KBM-7 (cell line): ENCODE results near the gene JARID2.

Experiments
- DNase-seq: peaks from one replicate; pipeline ENCODE4 v3.0.0-alpha.2; 2015
- in situ Hi-C: fragments of 300-500 bp; cut with MboI; formaldehyde crosslinking; loops from 2 replicates; pipeline ENCODE4 v1.14.3; 2020; ENCODE audit warnings: low sequenced_read_pairs, low pct_unique_long_range_greater_than_20kb, mixed read lengths

JARID2 gene

GRCh38 chr6:15361197-15361596, 115.3 kb downstream of the JARID2 start:
- no peak for DNase-seq
- in situ Hi-C loops, result no loop called here

DNA sequence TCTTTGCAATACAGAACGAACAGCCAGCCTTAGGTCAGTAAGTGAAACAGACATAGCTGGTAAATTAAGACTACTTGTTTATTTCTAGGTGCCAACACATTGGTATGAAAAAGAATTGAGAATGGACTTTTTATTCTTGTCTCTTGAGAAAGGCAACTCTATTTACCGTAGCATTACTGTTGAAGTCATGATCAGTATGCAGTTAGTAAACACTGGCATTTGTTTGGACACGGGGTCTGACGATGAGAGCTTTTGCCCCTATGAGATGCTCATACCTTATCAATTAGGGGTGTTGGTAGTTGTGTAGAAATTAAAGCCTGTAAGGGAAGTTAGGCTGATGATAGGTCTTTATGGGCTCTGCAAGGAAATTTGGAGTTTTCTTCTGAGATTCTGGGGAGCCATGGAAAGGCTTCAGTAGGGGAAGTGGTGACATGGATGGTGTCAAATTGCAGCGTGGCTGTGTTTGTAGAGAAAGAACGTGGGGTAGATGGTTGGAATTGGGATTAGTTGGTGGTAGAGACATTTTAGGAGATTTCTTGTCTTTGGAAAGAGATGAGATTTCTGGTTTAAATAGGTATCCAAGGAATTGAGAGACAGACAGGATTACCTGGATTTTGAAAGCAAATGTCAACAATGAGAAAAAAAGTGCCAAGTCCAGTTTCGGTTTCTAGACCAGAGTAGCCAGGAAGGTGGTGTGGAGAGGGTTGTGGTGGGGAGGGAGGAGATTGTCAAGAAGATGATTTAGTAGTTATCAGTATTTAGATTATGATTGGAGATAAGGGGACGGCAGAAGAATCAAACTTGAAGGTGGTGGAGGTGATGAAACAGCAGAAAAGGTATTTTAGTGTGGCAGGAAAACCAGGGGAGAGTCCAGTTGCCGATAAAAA, 116.6 kb downstream of the JARID2 start:
- DNase-seq, result peak; percentile 47
- in situ Hi-C loops, result no loop called here

GRCh38 chr6:15363164-15363522, 117.3 kb downstream of the JARID2 start:
- in situ Hi-C loops, result no loop called here
- no peak for DNase-seq

DNA sequence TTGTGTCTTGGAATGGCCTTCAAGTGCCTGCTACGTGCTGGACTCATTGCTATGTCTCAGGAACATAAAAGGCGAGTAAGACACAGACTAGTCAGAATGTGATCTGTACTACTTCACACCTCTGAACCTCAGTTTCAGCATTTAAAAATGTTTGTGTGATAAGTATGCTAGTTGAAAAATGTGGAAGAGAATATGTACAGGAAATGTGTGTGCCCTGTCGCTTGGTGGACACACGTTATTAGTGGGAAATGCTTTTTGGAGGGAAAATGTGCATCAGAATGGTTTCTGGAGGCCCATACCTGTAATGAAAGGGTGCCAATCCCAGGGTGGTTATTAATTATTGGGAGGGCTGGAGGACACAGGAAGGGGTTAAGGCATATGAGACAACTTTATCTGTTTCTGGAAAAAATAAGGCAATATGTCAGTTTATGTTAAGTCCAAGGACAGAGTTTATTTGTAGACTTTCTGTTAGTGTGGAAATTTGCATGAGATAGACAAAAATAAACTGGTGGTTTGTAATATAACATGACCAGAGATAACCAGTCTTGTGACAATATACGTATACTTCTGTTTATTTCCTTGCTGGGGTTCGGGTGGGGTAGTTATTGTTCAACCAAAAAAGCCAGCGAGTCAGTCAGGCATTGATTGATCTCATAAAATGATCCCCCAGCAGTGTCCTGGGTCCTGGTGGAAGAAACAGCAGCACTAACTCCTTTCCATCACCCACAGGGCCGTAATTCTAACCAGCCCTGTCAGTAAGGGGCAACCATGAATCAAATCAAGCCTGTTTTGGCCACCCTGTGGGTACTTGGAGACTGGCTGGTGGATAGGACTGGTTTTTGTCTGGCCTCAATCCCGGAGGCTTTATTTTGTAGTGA, 117.9 kb downstream of the JARID2 start:
- DNase-seq, result no peak
- in situ Hi-C loops, result no loop called here

GRCh38 chr6:15364401-15365037, 118.7 kb downstream of the JARID2 start:
- no peak for DNase-seq
- in situ Hi-C loops, result no loop called here

GRCh38 chr6:15365273-15365687, 119.4 kb downstream of the JARID2 start:
- DNase-seq, result peak; percentile 88
- in situ Hi-C loops, result no loop called here

DNA sequence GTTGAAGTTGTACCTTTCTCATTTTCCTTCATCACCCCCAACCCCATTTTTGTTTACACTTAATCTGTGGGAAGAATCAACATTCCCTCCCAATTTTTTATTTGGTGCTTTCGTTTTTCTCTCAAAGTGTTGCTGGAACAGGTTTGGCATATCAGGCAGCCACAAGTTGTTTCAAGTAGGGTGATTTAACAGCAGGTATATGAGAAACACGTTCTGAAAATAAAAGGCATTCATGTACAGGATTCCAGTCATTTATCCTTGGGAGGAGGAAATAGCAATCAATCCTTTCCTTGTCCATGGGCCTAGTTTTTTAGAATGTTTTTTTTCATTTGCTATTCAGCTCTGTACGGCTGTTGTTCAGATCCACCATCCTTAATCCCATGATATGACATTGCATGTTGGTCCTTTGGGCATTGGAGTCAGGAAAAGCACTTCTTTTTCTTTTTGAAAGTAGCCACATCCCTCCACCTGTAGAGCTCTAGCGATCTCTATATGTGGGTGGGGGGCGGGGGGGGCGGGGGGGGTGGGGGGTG, 120.2 kb downstream of the JARID2 start:
- DNase-seq, result no peak
- in situ Hi-C loops, result no loop called here

DNA sequence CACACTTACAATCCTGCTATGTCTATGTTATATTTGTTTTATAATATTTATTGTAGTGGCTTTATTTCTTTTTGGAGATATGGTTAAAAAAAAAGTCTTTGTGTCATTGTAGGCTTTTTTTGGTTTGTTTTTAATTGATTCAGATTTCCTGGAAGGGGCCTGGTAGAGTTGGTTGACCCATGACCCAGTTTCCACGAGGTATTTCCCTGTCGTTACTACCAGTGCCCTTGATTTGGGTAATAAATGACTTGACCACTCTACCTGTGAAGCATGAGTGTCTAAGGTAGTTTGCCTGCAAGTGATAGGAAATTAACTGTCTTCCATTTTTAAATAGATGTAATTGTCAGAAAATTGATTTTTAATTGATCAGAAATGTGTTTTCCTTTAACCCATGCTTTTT, 121.0 kb downstream of the JARID2 start:
- no peak for DNase-seq
- in situ Hi-C loops, result no loop called here

DNA sequence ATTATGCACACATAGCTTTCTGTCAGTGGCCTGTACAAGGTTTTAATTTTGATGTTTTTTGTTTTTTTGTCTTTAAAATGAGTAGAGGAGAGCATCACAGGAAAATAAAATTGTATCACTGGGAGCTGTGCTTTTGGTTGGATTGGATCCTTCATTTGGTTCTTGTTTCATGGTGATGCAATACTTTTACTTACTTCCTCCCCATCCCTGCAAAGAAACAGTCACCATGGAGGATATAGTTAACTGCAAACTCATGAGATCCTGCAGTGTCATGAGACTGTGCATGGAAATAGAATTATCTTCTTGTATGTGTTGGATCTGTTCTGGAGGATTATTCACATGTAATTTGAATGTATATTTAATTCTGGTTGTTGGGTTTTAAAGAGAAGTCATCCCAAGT, 122.3 kb downstream of the JARID2 start:
- in situ Hi-C loops, result no loop called here
- DNase-seq, result peak; percentile 54

GRCh38 chr6:15368873-15369272, 123.0 kb downstream of the JARID2 start:
- DNase-seq, result no peak
- in situ Hi-C loops, result no loop called here

DNA sequence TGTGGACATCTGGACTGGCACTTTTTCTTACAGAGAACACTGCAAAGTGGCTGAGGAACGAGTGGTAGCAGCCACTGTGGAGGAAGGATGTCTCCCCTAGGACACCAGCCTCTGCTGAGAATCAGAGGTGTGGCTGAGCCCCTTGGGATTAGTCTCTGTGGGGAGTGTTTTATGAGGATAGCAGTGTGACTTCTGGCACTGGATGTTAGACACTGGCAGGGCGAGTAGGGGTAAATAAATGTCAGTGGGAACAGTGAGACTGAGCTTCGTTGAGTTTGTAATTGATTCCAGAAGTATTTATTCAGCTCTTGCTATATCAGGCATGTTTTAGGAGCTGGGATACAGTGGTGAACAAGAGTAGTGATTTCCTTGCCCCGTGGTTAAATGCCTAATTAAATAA, 124.0 kb downstream of the JARID2 start:
- DNase-seq, result no peak
- in situ Hi-C loops, result no loop called here

- in situ Hi-C loops, result no loop called here
- DNase-seq, result no peak
Observed at GRCh38 chr6:15370733-15371671, 125.1 kb downstream of the JARID2 start.

DNA sequence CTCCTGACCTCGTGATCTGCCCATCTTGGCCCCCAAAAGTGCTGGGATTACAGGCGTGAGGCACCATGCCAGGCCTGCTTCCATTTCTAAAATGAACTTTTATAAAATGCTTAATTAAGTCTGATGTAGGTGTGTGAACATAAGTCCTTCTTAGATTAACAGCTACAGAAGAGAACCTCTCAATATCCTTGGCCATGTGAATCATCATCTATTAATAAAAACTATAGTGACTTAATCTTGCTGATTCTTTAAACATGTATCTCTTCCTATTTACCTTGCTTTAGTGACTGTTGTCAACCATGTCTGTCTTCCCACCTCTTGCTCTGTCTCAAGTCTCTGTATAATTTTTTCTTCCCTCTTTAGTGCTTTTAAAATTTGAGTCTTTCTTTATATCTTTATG, 127.1 kb downstream of the JARID2 start:
- no peak for DNase-seq
- in situ Hi-C loops, result no loop called here

GRCh38 chr6:15374119-15374518, 128.2 kb downstream of the JARID2 start:
- in situ Hi-C loops, result no loop called here
- no peak for DNase-seq

DNA sequence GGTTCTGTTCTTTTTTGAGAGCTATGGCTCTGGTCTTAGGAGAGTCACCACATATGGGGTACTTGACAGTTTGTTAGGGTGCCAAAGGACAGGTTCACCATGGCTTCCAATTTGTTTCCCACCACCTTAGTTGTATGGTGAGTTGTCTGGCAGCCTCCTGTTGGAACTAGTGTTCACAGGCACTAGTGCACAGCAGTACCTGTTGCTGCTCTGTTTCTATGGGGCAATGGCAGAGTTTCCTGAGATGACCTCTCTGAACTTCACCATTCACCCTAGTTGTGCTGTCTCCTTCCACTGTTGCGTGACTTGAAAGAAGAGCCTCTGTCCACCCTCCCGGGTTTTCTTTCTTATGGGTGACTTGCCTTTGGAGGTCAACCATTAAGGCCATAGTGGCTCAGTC, 129.1 kb downstream of the JARID2 start:
- in situ Hi-C loops, result no loop called here
- DNase-seq, result no peak

GRCh38 chr6:15375638-15376290, 129.9 kb downstream of the JARID2 start:
- DNase-seq, result no peak
- in situ Hi-C loops, result no loop called here

DNA sequence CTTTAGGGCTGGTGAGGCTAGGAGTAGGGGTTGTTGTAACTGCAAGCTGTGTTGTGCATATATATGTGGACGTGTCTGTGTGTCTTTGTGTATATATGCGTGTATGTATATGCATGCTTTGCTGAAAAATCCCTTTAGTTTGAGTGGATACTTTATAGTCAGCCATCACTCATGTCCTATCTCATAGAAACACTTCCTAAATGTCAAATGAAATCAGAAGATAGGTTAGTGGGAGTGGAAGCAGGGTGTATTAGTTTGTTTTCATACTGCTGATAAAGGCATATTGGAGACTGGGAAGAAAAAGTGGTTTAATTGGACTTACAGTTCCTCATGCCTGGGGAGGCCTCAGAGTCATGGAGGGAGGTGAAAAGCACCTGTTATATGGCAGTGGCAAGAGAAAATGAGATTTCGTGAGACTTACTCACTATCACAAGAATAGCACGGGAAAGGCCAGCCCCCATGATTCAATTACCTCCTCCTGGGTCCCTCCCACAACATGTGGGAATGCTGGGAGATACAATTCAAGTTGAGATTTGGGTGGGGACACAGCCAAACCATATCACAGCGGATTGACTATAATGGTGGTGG, 131.1 kb downstream of the JARID2 start:
- in situ Hi-C loops, result no loop called here
- no peak for DNase-seq

DNA sequence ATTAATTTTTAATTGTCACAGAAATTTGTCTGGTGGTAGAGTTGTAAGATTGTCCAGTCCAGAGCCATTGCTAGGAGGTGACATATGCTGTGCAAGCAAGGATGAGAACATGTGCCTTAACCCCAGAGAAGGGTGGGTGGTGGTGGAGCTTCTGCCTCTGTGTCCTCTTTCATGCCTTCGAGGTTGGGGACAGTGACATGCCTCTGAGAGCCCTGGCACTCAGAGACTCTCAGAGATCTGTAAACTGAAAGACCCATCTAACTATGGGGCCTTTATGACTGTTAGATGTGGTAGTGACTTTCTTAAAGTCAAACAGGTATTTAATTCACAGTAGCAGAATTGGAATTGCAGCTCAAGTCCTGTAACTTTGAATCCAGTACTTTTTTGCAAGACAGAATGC, 132.4 kb downstream of the JARID2 start:
- in situ Hi-C loops, result no loop called here
- DNase-seq, result no peak
